H1 (cell line): ENCODE measurements around the gene EVA1B. TPM values are rescaled to one million over a fixed set of nuclear protein-coding genes. Genes with fewer than 3 reads are reported as not detected.

Source experiments
- ATF2 ChIP-seq: IDR thresholded peaks from 2 replicates; pipeline ENCODE4 v1.6.1; 2012; ENCODE audit warnings: low read length, inconsistent platforms
- CHD7 ChIP-seq: fragments of 300-600 bp; sonication (generic); IDR thresholded peaks from 2 replicates; pipeline ENCODE4 v1.7.1; 2012; ENCODE audit warnings: low read length, moderate library complexity, mild to moderate bottlenecking, inconsistent platforms; ENCODE audit not compliant: insufficient replicate concordance
- GTF2F1 ChIP-seq: IDR thresholded peaks from 2 replicates; pipeline ENCODE4 v1.6.1; 2012; ENCODE audit warnings: low read depth, low read length, improper control_type of control experiment, borderline replicate concordance
- polyA plus RNA-seq, 7 experiments: library from polyadenylated mRNA; depleted of rRNA in 3 of 7; stranded (reverse) in 5 of 7; unstranded in 2 of 7; fragments of >200 nt in 5 of 7; fragments of 200-250 nt in 2 of 7; gene quantifications; 1 replicate in 5 of 7; 2 replicates in 1 of 7; 4 replicates in 1 of 7; pipeline versions ENCODE4 v1.2.1 to v1.2.3, GENCODE V29; 2011 to 2013; ENCODE audit warnings: missing spikeins in 2 of 7, mixed read lengths in 2 of 7
- total RNA-seq: library from RNA; stranded (reverse); fragmentation: NEBNext Ultra II Directional; extraction: Animal tissue kit (Norgen Biotek cat#: 25700); gene quantifications from 2 replicates; pipeline ENCODE4 v1.2.1, GENCODE V29; 2021

EVA1B gene
- total and polyA plus RNA-seq, 2 of the 8 experiments (the other 6 are each of a cell fraction or from before 2014, with no cell fraction given): 10.0 to 19.9 TPM

GRCh38 chr1:36326499-36326898 is 3.1 kb upstream of the EVA1B start (continued):
- TF ChIP-seq CHD7 (no peak), GTF2F1 (no peak), ATF2 (no peak)
